Thyroid gland (tissue), 4 donors: ENCODE measurements around the gene FBXL13. TPM values are rescaled to one million over a fixed set of nuclear protein-coding genes. Genes with fewer than 3 reads are reported as not detected.
"Not testable (repeated sequence)": the region's sequence is repeated elsewhere in the genome, so short reads cannot be mapped to it uniquely, and the experiment has no call there.

ENCODE experiments used
- DNase-seq, 2 donors: peaks; one replicate each; pipeline ENCODE4 v3.0.0-alpha.2; 2019
- H3K27ac ChIP-seq, 3 donors: fragments of 200-600 bp; sonication (generic); 1 replicate in 2 of 3; 2 replicates in 1 of 3; pipeline ENCODE4 v1.5.1; 2016 to 2019; ENCODE audit warnings: mild to moderate bottlenecking in 1 of 3, moderate library complexity in 1 of 3
- H3K27me3 ChIP-seq: fragments of 200-600 bp; sonication (generic); one replicate; pipeline ENCODE4 v1.5.1; 2019
- H3K36me3 ChIP-seq, 2 donors: fragments of 200-600 bp; sonication (generic); one replicate each; pipeline ENCODE4 v1.5.1; 2016 to 2019
- H3K4me1 ChIP-seq, 2 donors: fragments of 200-600 bp; sonication (generic); one replicate each; pipeline ENCODE4 v1.5.1; 2017 to 2019
- H3K4me3 ChIP-seq, 3 donors: fragments of 200-600 bp; sonication (generic); replicated peaks in 1 of 3; 1 replicate in 2 of 3; 2 replicates in 1 of 3; pipeline ENCODE4 v1.5.1; 2016; ENCODE audit warnings: mild to moderate bottlenecking in 1 of 3
- H3K9me3 ChIP-seq: fragments of 200-600 bp; sonication (generic); one replicate; pipeline ENCODE4 v1.5.1; 2017
- WGBS, 2 donors: methylation state at CpG; one replicate each; pipeline ENCODE4 v1.1.5; 2017; 5-methylcytosine and 5-hydroxymethylcytosine counted together
- intact Hi-C: fragments of 100-400 bp; cut with DNase I; formaldehyde crosslinking; loops from one replicate; pipeline ENCODE4 v1.15.1; 2023
- small RNA-seq: library from RNA; depleted of rRNA; stranded (forward); fragments of <200 nt; gene quantifications from one replicate; pipeline ENCODE3, GENCODE V24; 2016
- total RNA-seq, 4 donors: library from RNA; depleted of rRNA; stranded (reverse); fragments of >200 nt; gene quantifications; one replicate each; pipeline ENCODE4 v1.2.3, GENCODE V29; 2016

The FBXL13 gene
- total RNA-seq, 4 donors from 2014 or later = 4.2 to 9.6 (median 5.0) TPM

DNA sequence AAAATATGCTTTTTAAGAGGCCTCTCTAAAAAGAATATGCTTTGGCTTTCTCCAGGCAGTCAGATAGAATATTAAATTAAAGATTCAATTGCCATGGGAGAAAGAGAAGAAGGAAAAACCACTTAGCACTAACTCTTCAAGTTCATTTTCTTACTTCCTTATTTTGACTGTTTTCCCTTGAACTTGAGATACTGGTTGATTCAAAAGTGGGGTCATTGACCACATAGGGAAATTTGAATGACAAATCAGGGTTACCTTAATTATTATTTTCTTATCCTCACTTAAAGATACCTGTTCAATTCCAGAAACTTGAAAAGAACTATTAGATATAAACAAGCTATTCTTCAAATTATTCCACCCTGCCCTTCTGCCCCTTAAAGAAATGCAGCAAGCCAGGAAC, 298.4 kb downstream of the FBXL13 start:
- intact Hi-C loops, H3K36me3 ChIP-seq, H3K4me1 ChIP-seq, H3K9me3 ChIP-seq, H3K27ac ChIP-seq, DNase-seq, H3K27me3 ChIP-seq, H3K4me3 ChIP-seq: not testable (repeated sequence)

DNA sequence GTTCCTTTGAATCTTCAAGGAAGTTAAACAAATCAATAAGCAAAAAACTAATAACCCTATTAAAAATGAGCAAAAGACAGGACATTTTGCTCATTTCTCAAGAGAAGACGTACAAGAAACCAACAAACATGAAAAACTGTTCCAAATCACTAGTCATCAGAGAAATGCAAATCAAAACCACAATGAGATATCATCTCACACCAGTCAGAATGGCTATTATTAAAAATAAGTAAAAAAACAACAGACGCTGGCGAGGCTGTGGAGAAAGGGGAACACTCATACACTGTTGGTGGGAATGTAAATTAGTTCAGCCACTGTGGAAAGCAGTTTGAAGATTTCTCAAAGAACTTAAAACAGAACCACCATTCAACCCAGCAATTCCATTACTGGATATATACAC, 304.1 kb downstream of the FBXL13 start:
- 100% methylated on average over 2 to 3 of the region's 3 CpGs for WGBS, 2 donors
- intact Hi-C loops, H3K27me3 ChIP-seq, H3K36me3 ChIP-seq, H3K4me3 ChIP-seq, DNase-seq, H3K9me3 ChIP-seq, H3K4me1 ChIP-seq, H3K27ac ChIP-seq: not testable (repeated sequence)

DNA sequence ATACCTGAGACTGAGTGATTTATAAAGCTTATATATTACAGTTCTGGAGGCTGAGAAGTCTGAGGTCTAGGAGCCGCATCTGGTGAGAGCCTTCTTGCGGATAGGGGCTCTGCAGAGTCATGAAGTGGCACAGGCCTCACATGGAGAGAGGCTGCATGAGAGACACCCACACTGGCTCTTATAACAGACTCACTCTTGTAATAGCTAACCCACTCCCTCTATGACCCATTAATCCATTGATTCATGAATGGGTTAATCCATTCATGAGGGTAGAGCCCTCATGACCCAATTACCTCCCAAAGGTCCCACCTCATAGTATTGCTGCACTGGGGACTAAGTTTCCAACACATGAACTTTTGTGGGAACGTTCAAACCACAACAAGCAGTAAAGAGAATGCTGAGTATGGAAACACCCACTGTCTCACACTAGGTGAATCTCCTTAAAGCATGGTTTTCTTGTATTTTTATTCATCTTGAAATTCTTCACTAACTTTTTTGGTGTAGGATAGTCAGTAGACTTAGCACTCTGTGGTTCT, 304.9 kb downstream of the FBXL13 start:
- H3K27ac ChIP-seq, DNase-seq, H3K4me3 ChIP-seq, H3K27me3 ChIP-seq, intact Hi-C loops, H3K9me3 ChIP-seq, H3K4me1 ChIP-seq, H3K36me3 ChIP-seq: not testable (repeated sequence)
- 88 to 95% methylated on average over 1 of the region's 3 CpGs for WGBS, 2 donors

DNA sequence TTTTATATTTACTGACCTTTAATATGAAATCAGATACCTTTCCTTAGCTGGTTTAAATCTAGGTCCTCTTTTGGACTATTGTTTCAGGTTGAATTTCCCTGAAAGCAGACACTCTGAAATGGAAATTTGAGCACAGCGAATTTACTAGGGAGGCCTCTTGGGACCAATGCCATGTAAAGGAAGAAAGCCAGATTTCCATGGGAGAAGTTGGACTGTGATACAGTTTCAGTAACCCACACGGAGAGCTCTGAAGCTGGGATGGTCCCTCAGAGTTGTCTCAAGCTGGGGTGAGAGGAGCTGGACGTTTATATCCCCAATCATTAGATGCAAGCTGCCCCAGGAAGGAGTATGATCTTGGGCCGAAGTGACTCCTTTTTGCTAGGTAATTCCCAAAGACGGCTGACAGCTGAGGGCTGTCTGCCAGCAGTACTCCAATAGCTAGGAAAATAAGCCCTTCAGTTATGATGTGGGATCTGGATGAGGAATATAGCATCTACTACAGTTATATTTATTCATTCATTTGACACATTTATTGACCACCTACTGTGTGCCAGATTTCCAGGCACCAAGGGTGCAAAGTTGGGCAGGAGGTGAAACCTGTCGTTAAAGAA, 311.2 kb downstream of the FBXL13 start:
- intact Hi-C loops, DNase-seq, H3K4me1 ChIP-seq, H3K36me3 ChIP-seq, H3K27me3 ChIP-seq, H3K27ac ChIP-seq, H3K4me3 ChIP-seq, H3K9me3 ChIP-seq: not testable (repeated sequence)
- WGBS, 2 donors = 58 to 73% methylated on average over 4 to 6 of the region's 6 CpGs

Small RNA genes lying within 50 kb of the gene (small RNA-seq; reads per million reads assigned to genes)
- not detected for gene RNU6-1136P

Other genes with a start within 250 kb of the FBXL13 start
- gene LRRC17, start 161.8 kb downstream of the FBXL13 start, total RNA-seq = 1 to 10 TPM; 3.0 to 4.1 (median 3.2) TPM
- 10 to 100 TPM; 44.1 to 72.4 (median 57.8) TPM for gene ARMC10, start 344 bp upstream of the FBXL13 start, total RNA-seq
- gene NAPEPLD, start 74.3 kb upstream of the FBXL13 start, total RNA-seq = 10 to 100 TPM; 20.3 to 46.7 (median 34.4) TPM
- gene PMPCB, start 222.6 kb upstream of the FBXL13 start, total RNA-seq = 10 to 100 TPM; 52.1 to 77.4 (median 61.2) TPM